Measurements from ENCODE around the gene RNF215.

The RNF215 gene

DNA sequence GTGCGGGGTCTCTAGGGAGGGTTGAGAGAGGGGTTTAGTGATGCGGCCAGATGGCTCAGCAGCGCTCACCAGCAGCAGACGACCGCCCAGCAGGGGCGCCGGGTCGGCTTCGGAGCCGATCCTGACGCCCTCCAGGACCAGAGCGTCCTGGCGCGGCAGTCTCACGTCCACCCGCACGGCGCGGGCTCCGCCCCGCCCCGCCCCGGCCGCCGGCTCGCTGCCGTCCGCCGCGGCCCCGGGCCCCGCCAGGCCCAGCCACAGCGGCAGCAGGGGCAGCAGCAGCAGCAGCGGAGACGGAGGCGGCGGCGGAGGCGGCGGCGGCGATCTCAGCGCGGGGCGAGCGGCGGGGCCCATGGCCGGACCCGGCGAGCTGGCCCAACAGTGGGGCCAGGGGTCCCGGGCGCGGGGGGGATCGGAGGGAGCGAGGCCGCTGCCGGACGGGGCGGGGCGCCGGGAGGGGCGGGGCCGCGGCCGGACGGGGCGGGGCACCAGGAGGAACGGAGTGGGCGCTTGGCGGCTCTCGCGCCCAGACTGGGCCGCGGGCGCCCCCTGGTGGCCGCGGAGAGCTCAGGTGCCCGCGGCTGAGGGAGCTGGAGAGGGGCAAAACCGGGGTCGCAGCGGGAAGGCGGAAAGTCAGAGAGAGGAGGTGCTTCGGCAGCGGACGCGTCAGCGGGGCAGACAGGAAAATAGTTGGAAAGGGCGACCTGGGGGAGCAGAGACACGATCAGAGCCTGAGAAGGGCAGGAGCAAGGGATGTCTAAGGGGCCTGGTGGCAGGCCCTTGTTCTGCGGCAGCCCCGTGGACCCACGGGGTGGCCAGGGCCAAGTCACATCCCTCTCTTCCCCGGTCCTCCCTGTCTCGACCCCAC lies at the start of gene RNF215:
RNF215 (minus strand) TSS at position 452 of the 868 bp plus-strand sequence; CDS start at position 354, 98 bp downstream.
- peak; percentile 86 for DNase-seq

DNA sequence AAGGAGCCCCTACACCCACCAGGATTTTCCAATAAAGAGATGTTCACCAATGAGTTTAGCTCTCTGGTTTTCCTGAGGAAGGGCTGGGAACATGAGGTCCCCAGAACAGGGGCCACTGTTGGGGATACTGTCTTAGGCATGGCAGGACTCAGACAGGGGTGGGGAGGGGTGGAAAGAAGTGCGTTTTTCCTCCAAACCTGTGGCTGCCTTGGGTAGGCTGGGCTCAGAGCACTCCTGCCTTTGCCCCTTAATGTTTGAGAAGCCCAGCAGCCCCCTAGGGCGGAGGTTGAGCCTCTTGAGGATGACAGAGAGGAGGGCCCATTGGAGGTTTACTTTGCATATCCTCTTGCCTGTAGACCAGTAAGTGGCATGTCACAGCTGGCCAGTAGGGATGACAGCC lies 49.0 kb upstream of the RNF215 start:
- no peak for DNase-seq

DNA sequence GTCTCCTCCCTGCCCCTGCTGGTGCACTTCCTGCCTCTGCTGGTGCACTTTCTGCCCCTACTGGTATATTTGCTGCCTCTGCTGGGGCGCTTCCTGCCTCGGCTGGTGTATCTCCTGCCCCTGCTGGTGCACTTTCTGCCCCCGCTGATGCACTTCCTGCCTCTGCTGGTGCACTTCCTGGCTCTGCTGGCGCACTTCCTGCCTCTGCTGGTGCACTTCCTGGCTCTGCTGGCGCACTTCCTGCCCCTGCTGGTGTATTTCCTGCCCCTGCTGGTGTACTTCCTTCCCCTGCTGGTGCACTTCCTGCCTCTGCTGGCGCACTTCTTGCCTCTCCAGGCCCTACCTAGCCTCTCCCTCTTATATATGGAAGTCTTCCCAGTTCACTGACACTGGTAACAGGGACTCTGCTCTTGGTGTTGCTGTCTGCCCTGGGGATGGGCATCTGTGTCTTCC lies 48.5 kb upstream of the RNF215 start:
- DNase-seq: peak; percentile 77

DNA sequence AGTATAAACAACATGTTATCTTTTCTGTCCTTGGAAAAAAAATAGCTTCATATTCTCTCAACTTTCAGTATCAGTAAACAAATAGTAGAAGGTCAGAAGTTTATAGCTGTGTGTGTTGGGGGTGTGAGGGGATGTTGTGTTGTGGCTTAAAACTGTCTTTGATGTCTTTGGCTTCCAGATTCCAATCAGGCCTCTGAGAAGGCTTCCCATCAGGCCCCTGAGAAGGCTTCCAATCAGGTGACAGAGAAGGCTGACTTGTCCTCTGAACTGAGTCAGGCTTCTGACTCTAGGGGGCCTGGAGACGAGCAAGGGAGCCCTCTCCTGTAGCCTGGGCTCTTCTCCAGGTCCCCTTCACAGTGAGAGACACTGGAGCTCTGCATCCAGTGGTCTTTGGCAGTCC lies 47.6 kb upstream of the RNF215 start:
- DNase-seq: no peak

DNA sequence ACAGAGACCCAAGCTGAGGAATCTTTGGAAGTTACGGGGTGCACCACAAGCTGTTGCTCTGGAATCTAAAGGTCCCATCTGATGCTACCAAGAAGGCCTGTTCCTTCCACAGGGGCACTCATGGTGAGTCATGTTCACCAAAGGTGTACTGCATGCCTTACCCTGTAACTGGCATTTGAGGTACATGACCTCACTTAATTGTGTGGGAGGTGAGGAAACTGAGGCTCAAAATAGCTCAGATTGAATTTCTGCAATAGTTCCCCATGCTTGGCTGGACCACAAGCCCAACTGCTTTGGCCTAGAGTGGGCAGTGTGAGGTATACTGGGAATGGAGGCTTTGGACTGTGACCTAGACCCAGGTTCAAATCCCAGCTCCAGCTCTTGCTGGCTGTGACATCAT lies 46.6 kb upstream of the RNF215 start:
- no peak for DNase-seq

DNA sequence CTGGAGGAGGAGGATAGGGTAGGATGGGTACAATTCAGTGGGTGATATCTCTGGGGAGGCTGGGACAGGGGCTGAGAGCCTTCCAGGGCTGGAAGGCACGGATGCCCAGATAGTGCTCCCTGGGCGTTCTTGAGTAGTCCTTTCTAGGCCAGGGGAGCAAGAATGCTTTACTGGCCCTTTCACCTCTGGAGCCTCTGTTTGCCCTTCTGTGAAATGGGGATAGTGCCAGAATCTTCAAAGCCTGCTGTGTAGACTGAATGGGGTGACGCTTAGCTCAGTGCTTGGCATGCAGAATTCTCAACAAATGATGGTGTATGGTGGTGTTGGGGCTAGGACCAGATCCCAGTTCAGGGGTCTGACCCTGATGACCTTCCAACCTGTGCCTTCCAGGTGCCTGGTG lies 46.0 kb upstream of the RNF215 start:
- DNase-seq: no peak

DNA sequence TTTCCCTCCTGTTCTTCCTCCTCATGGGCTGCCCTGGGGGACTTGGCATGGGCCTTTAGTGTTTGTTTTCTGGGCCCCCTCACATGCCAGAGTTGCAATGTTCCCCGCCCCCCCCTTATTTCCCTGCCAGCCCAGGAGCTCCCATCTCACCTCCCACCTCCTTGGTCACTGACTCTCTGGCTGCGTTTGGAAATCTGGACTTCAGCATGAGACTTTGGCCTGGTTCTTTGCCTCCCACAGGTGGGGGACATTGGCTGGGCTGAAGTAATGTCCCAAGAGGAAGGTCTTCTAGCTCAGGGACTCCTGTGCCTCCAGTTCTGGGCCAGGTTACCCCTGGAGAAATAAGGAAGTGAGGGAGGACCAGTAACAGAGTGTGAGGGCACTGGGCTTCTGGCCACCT lies 45.3 kb upstream of the RNF215 start:
- DNase-seq: no peak

DNA sequence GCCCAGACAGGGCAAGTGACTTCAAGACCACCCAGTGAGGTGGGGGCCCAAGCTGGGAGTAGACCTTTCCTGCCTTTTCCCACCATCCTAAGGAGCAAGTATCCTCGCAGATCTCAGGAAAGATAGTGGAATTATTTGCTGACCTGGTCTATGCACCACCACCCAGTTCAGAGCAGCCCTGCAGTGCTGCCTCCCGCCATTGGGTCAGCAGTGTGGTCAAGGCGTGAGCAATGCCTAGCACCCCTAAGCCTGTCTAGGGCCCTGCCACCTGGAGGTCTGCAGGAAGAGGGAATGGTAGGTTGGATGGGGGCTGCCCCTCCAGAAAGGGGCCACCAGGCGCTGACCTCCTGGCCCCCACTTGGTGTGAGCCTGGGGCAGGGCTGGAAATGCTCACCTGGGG lies 44.9 kb upstream of the RNF215 start:
- DNase-seq: no peak

DNA sequence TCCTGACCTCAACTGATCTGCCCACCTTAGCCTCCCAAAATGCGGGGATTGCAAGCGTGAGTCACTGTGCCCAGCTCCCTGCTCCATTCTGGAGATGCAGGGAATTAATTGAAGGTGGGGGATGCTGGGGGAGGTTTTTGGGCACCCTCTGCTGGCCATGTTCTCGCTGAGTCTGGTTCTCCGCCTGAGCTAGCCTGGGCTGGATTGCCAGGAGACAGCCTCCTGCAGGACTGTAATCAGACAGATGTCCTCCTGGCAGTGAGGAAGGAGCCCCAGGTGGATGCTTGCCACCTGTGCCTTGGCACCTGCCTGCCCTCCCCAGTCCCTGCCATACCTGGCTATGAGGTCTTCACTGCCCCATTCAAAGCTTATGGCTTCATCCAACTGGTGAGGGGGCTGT lies 43.7 kb upstream of the RNF215 start:
- no peak for DNase-seq

DNA sequence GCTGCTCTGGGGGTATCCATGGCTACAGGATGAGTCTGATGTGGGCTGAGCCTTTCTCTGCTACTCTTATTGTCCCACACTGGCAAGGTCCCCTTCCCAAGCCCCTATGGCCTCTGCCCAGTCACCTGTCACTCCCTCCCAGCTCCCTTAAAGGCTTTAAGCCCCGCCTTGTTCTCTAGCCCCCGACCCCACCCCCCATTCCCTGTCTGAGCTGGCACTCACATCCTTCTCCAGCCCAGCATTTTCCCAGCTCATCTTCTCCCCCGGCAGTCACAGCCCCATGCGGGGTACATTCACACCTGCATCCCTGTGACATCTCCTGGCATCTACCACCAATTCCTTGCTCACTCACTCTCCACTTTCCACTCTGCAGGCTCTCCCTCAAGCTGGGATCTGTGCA lies 42.7 kb upstream of the RNF215 start:
- DNase-seq: no peak

DNA sequence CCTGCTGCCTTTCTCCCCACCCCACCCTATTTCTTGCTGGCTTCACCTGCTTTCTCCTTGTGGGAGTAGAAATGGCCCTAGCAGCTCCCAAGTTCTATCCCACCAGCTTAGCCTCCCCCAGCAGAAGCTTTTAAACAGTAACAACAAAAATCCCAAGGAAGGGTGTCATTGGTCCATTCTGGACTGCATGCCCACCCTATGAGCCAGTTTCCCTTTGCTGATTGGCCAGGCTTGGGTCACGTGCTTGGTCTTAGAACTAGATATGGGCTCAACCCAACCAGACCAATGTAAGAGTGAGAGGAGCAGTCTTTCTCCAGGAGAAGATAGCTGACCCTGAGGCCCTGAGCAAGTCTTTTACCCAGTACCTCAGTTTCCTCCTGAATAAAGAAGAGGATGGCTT lies 40.7 kb upstream of the RNF215 start:
- no peak for DNase-seq

DNA sequence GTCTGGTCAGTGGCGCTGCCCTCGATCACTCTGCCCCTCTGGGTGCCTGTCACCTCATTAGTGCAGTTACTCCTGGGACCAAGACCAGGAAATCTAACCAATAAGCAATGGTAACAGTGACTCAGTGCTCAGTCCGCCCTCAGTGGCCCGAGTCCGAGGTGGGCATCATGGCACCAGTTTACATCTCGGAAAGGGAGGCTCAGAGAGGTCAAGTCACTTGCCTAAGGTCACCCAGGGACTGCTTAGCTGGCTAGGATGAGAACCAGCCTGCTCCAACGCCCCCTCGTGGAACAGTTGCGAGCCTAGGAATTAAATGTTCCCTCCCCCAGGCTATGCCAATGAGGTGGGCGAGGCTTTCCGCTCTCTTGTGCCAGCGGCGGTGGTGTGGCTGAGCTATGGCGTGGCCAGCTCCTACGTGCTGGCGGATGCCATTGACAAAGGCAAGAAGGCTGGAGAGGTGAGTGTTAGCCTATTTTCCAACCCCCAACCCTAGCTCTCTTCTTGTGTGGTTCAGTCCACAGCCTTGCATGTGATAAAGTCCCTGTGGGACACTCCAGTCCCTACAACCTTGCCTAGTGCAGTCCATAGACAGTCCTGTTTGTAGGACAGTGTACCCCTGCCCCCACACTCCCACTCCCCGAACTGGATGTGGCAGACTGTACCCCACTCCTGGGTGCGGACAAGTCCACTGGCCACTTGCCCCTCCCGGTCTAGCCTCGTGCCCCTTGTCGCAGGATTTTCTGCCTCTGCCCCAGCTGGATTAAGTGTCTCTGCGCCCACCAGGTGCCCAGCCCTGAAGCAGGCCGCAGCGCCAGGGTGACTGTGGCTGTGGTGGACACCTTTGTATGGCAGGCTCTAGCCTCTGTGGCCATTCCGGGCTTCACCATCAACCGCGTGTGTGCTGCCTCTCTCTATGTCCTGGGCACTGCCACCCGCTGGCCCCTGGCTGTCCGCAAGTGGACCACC lies 39.5 kb upstream of the RNF215 start:
- DNase-seq: peak; percentile 93

DNA sequence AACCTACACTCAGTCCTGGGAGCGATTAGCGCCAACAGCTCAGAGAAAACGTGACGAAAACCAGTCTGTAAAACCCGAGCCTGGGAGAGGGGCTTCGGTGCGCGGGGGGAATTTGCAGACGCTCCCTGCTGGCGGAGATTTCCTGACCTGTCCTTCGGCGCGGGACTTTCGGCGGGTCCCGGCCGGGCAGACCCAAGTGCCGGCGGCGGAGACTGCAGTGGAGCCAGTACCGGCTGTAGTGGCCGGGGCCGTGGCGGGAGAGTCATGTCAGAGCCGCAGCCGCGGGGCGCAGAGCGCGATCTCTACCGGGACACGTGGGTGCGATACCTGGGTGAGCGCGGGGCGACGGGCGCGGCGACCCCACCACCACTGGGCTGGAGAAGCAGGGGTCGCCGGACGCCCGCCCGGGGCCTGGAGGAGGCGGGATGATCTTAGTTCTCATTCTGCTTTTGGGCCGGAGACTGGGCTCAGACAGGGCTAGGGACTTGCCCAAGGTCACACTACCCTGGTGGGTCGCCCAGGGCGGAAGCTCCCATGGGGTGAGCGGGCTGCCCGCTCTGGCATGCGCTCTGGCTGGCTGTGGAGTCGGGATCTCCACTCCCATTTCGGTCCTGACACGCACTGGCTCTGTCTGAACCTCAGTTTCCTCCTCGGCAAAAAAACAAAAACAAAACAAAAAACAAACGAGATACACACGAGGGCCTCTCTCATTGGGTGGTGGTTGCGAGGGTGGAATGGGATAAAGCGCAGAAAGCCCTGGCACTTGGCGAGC lies 38.6 kb upstream of the RNF215 start, which contains the start of gene MTFP1:
MTFP1 (plus strand) TSS at position 153 of the 772 bp plus-strand sequence; CDS start at position 265, 112 bp downstream.
- peak; percentile 72 for DNase-seq

DNA sequence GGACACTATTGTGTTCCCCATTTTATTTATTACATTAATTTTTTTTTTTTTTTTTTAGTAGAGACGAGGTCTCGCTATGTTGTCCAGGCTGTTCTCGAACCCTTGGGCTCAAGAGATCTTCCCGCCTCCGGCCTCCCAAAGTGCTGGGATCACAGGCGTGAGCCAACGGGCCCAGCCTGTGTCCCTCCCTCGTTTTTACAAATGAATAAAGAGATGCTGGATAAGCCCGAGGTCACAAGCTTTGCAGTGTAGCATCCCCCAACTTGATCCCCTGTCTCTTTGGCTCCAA lies 38.1 kb upstream of the RNF215 start:
- no peak for DNase-seq

DNA sequence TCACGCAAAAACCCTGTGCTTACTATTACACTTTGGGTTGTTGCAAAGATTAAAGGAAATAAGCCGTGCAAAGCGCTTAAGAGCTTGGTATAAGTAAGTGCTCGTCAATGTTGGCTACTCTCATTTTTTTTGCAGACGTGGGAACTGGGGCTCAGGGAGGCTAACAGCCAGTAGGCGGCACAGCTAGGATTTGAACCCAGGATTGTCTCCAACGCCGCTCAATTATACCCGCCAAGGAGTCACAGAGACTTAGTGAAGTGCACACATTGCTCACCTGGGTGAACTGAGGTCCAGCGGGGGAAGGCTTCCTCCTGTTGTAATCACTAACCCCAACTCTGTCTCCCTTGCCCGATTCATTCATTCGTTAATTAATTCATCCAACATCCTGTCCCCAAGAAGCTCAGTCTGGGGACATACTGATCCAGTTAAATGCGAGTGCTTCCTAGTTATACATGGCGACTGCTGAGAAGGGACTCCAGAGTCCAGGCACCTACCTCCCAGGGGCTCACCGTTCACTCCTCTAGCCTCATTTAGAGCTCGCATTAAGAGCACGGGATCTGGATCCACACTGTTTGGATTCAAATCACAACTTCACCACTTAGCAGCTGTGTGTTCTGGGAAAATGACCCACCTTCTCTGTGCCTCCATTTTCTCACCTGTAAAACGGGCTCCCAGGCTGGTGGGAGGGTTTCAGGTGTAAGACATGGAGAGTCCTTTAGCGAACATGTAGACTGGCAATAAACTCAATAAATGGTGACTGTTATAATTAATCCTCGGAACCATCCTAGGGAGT lies 37.5 kb upstream of the RNF215 start:
- peak; percentile 43 for DNase-seq

DNA sequence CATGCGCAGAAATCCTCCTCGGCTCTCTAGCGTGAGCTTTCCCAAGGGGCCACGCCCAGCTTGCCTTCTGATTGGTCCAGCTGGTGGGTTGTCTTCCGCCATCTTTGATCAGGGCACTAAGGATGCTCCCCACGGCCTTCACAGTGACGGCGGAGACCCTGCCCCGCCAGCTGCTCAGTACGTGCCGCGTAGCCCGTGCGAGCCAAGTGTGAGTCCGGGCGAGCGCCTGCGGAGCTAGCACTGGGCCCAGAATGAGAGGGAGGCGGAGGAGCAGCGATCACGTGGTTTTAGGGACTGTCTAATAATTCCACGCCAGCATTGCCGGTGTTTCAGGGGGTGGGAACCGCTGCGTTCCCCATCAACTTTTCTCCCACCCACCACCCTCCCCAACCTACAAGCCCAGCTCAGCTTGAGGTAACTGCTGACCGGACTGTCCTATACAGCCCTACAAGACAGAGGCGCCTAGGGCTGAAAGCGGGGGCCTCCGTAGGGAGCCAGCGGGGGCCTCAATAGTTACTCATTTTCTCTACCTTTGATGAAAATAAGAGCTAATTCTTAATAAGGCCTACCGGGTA lies 36.8 kb upstream of the RNF215 start:
- peak; percentile 98 for DNase-seq

DNA sequence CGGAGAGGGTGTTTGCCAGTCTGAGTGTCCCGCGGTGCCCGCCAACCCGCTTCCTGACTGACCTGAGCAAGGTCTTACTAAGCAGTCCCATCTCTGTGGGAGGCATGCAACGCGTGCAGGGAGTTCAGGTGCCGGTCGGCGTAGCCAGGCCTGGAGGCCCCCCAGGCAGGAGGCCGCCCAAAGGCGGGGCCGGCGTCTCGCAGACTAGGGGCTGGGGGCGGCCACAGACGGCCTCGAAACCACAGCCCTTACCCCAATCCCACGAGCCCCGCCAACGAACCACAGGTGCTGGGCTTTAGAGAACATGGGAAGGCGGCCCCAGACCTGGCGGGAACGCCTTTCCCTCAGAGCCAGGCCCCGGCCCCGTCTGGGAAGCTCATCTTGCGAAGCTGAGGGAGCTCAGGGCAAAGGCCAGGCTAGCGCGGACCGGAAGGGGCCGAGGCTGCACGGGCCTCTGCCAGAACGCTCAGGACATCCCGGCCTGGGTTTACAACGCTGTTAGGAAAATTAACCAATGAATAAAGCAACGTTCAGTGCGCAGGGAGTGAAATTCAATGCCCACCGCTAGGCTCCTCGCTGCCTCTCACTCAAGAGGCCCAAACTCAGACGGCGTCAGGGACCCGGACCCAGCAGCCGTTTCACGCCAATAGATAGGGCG lies 36.2 kb upstream of the RNF215 start:
- peak; percentile 79 for DNase-seq

DNA sequence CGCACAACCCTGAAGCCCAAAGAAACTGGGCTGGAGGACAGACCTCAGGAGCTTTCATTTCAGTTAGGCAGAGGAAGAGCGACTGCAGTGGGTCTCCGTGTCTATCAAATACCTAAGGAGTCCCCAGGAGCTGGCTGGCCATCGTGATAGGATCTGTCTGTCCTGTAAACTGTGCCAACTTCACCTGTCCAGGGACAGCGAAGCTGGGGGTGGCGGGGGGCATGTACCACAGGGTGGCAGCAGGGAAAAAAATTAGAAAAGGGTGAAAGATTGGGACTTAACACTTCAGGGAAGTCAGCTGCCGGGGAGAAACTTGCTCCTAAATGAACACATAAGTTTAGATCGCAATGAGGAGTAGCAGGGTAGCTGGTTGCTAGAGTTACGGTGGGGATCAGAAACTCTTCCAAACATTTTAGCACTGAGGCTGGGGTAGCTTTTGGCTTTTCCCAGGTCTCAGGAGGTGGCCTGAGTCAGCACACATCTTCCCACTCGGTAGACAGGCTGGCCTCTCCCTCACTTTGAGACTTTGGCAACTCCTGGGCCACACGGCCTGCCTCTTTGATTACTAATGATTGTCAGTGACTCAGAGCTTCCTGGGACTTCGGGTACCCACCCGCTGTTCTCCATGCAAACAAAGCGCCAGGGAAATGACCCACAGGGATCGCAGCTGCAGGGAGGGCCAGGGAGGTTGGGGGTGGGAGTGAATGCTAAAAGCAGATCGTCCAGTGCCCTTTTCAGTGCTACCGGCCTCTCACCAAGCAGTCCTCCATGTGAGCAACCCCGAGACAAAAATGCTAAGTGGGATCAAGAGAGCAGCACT lies 35.5 kb upstream of the RNF215 start:
- DNase-seq: peak; percentile 58

DNA sequence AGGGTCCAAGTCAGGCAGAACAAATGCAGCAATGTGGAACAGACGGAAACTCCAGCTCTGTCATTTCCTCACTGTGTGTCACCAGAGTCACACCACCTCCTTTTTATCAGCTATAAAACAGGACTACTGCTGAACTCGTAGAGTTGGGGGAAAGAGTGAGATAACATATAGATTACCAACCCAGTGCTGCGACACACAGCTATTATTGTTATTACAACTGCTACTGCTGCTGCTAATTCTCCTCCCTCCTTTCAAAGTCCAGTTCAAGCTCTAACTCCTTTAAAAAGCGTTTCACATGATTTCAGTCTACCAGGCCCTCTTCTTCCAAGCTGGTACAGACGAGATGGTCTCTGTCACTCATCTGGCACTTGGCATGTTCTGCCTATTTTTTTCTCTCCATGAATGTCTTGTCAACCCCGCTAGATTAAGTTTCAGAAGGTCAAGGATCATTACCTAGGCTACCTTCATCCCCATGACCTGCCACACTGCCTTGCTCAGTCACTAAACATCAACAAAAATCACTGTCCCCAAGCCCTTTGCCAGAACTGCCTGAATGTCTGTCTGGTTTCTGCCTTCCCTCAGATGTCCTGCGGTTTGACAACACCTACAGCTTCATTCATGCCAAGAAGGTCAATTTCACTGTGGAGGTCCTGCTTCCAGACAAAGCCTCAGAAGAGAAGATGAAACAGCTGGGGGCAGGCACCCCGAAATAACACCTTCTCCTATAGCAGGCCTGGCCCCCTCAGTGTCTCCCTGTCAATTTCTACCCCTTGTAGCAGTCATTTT lies 34.7 kb upstream of the RNF215 start:
- DNase-seq: no peak
